ENCODE results near the gene TCTN2.

The TCTN2 gene

GRCh38 chr12:123734268-123734667 lies 63.4 kb downstream of the TCTN2 start:
- no peak for DNase-seq (ENCODE audit: low read depth in 1 of 2, low spot score in 1 of 2)

- DNase-seq (ENCODE audit: low read depth in 1 of 2, low spot score in 1 of 2): no peak
These were observed 71.1 kb downstream of the TCTN2 start for GRCh38 chr12:123741937-123742572.

- no peak for DNase-seq (ENCODE audit: low read depth in 1 of 2, low spot score in 1 of 2)
These were observed 72.1 kb downstream of the TCTN2 start for GRCh38 chr12:123743002-123743401.

GRCh38 chr12:123744836-123745235 lies 73.9 kb downstream of the TCTN2 start:
- no peak for DNase-seq (ENCODE audit: low read depth in 1 of 2, low spot score in 1 of 2)

GRCh38 chr12:123747309-123747708 lies 76.4 kb downstream of the TCTN2 start:
- no peak for DNase-seq (ENCODE audit: low read depth in 1 of 2, low spot score in 1 of 2)

DNA sequence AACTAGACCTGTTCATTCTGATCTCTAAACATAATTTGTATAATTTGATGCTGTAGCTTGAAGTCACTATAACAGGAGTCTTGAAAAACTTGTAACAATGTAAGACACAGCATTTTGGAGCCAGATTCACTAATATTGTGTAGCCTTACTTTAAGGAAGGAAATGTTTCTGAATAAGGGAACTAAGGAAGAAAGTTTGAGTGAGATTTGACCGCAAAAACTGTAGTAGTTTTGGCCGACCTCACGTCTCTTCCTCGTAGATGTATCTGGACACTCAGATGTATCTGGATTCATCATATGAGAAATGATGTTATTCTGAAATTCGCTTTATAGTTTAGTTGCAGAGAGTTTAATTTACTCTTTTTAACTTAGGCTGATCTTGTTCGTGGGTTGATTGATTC lies 77.2 kb downstream of the TCTN2 start:
- no peak for DNase-seq (ENCODE audit: low read depth in 1 of 2, low spot score in 1 of 2)

GRCh38 chr12:123748661-123749060 lies 77.7 kb downstream of the TCTN2 start:
- DNase-seq (ENCODE audit: low read depth in 1 of 2, low spot score in 1 of 2): no peak

GRCh38 chr12:123749355-123749754 lies 78.4 kb downstream of the TCTN2 start:
- no peak for DNase-seq (ENCODE audit: low read depth in 1 of 2, low spot score in 1 of 2)

- no peak for DNase-seq (ENCODE audit: low read depth in 1 of 2, low spot score in 1 of 2)
These were observed 79.3 kb downstream of the TCTN2 start for GRCh38 chr12:123750159-123750656.

DNA sequence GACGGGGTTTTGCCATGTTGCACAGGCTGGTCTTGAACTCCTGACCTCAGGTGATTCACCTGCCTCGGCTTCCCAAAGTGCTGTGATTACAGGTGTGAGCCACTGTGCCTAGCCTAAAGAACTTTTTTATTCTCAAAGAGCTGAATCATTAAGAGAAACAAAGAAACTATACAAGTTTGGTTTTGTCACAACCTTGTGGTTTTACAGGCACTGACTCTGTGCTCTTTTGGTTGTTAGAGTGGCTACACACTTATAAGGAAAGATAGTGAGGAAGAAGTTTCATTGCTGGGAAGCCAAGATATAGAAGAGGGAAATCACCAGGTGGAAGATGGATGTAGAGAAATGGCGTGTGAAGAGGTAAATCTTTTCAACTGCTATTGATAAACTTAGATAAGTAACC lies 81.1 kb downstream of the TCTN2 start:
- no peak for DNase-seq (ENCODE audit: low read depth in 1 of 2, low spot score in 1 of 2)

DNA sequence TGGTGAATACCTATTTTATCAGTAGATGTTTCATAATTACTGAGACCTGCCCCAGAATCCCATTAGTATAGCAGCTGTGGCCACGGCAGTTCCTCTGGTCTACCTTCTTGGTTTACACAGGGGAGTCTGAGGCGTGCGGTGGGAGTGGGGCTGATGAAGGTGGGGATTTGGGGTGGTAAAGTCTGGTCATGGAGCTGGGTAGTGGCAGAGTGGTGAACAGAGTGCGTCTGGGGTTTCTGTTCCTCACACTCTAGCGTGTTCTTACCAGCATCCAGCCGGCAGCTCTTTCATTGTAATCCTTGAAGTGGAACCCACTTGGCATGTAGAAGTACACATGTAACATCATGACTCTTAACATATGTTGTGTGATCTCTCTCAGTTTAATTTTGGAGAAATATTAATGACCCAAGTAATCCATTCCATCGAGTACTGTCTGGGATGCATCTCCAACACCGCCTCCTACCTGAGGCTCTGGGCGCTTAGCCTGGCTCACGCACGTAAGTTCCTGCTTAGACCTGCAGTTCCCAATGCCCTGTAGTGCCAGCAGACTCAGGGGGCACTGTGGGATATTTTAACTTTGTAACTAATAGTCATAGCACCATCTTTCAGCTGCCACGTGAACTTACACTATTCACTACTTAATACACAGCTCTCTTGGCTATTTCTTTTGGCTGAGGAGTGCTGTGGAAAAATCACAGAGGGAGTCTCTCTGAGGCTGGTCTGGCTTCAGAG lies 83.3 kb downstream of the TCTN2 start:
- DNase-seq (ENCODE audit: low read depth in 1 of 2, low spot score in 1 of 2): no peak

DNA sequence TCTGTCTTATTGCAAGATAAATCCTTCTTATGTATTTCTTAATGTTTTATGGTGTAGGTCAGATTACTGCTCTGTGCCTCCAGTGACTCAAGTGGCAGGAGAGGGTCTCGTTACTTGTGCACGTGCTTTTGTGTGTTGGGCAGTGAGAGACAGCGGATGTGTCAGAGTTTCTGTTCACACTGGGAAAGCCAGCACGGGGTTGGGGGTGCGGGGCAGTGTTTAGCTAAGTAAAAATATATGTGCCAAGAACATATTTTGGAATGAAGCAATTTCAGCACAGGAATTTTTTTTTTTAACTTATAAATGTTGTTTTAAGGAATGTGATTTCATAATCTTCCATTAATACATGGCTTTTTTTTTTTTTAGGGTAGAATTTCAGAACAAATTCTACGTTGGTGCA lies 86.6 kb downstream of the TCTN2 start:
- DNase-seq (ENCODE audit: low read depth in 1 of 2, low spot score in 1 of 2): no peak

All from activated CD4-positive, alpha-beta T cell treated with anti-CD3 and anti-CD28 coated beads, Interleukin-2, amount 50 U/mL, for 24 hours (primary cell).